Left ventricle myocardium inferior (tissue), 1 donor: ENCODE measurements around the gene BACH2. TPM values are rescaled to one million over a fixed set of nuclear protein-coding genes. Genes with fewer than 3 reads are reported as not detected.

Source experiments
- DNase-seq: peaks from one replicate; pipeline ENCODE4 v3.0.0-alpha.2; 2020
- H3K27ac ChIP-seq: fragments of 200-600 bp; replicated peaks from 2 replicates; pipeline ENCODE4 v1.8.0; 2021
- H3K27me3 ChIP-seq: fragments of 200-600 bp; 2 replicates; pipeline ENCODE4 v1.8.0; 2021; ENCODE audit warnings: low read depth
- H3K36me3 ChIP-seq: fragments of 200-600 bp; 2 replicates; pipeline ENCODE4 v1.8.0; 2021
- H3K4me1 ChIP-seq: fragments of 200-600 bp; 2 replicates; pipeline ENCODE4 v1.8.0; 2021
- H3K4me3 ChIP-seq: fragments of 200-600 bp; 2 replicates; pipeline ENCODE4 v1.8.0; 2021; ENCODE audit warnings: mild to moderate bottlenecking, moderate library complexity
- H3K9me3 ChIP-seq: fragments of 200-600 bp; replicated peaks from 2 replicates; pipeline ENCODE4 v1.8.0; 2021
- intact Hi-C: fragments of 100-400 bp; cut with micrococcal nuclease; formaldehyde crosslinking; loops from one replicate; pipeline ENCODE4 v1.11.0; 2022
- total RNA-seq: library from RNA; stranded (reverse); fragmentation: NEBNext Ultra II Directional; extraction: Animal tissue kit (Norgen Biotek cat#: 25700); gene quantifications from one replicate; pipeline ENCODE4 v1.2.1, GENCODE V29; 2021
- TF ChIP-seq, protein P1 (sequence below): fragments of 200-600 bp; IDR thresholded peaks from 2 replicates; pipeline ENCODE4 v1.8.0; 2021; ENCODE audit warnings: antibody characterized with exemption, mild to moderate bottlenecking, borderline replicate concordance
- donor health status: DM: no; HTN: yes; CAD: no; lungs with severe emphysema.

The BACH2 gene
- total RNA-seq, 1 donor from 2014 or later: 1.5 TPM

DNA sequence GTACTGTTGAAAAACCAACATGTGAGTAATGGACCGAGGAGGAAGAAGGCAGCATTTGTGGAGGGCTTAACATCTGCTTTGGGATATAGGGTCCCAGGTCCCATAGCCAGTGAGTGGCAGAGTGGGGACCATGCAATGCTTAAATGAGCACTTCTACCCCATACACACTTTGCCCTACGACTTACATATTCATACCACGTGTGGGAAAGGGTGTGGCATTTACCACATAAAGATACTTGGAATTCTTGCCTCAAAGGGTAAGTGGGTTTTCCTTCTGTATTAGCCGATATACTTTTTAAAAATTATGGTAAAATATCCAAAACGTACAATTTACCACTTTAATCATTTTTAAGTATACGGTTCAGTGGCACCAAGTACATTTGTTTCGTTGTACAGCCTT is 199.3 kb downstream of the BACH2 start:
- Histone ChIP-seq H3K27me3 (no peaks in the 10 kb centered on the region), H3K4me1 (peaks cover 26% of the 10 kb centered on the region), H3K27ac (peak overlapping the region; percentile 77), H3K9me3 (no peaks in the 10 kb centered on the region), H3K4me3 (no peak overlapping the region), H3K36me3 (no peaks in the 10 kb centered on the region)
- no peak for DNase-seq
- intact Hi-C loops: no loop called here
- TF ChIP-seq, protein P1, sequence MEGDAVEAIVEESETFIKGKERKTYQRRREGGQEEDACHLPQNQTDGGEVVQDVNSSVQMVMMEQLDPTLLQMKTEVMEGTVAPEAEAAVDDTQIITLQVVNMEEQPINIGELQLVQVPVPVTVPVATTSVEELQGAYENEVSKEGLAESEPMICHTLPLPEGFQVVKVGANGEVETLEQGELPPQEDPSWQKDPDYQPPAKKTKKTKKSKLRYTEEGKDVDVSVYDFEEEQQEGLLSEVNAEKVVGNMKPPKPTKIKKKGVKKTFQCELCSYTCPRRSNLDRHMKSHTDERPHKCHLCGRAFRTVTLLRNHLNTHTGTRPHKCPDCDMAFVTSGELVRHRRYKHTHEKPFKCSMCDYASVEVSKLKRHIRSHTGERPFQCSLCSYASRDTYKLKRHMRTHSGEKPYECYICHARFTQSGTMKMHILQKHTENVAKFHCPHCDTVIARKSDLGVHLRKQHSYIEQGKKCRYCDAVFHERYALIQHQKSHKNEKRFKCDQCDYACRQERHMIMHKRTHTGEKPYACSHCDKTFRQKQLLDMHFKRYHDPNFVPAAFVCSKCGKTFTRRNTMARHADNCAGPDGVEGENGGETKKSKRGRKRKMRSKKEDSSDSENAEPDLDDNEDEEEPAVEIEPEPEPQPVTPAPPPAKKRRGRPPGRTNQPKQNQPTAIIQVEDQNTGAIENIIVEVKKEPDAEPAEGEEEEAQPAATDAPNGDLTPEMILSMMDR: no peak

DNA sequence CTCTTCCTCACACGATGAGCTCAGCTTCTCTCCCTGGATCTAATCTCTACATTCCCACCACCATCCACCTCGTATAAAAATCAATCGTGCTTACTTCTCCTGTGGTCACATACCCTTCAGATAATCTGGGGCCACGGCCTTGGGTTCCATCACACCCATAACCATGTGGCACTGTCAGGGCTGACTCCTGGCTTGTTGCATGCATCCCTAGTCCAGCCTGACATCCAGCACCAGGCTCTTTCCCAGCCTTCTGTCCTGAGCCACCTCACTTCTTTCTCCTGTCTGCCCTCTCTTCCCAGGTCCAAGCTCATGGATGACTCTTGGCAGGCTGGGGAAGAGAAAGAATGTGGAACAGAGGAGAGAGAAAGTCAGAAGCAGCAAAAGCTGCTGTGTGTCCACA is 199.8 kb downstream of the BACH2 start:
- intact Hi-C loops: no loop called here
- TF ChIP-seq, protein P1: no peak
- no peaks in the 10 kb centered on the region for H3K36me3 ChIP-seq
- H3K27ac ChIP-seq: no peak overlapping the region
- H3K4me1 ChIP-seq: peaks cover 26% of the 10 kb centered on the region
- no peak overlapping the region for H3K4me3 ChIP-seq
- no peak for DNase-seq
- no peaks in the 10 kb centered on the region for H3K9me3 ChIP-seq
- no peaks in the 10 kb centered on the region for H3K27me3 ChIP-seq

DNA sequence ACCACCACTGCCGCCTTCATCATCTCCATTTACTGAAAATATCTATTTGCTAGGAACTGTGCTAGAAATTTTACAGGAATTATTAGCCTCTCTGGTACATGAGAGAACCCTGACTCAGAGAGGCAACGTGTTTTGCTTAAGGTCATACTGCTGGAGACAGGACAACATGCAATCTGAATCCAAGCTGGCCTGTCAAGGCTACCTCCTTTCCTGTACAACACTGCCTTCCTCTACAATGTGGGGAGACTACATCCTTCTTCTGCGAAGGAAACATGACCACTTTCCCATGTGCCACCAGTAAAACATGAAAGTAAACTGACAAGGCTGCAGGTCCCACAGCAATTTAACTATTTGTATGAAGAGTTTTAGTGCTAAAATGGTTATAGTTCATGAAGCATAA is 200.9 kb downstream of the BACH2 start:
- Histone ChIP-seq H3K27ac (no peak overlapping the region), H3K4me3 (no peak overlapping the region), H3K4me1 (peaks cover 26% of the 10 kb centered on the region), H3K27me3 (no peaks in the 10 kb centered on the region), H3K9me3 (no peaks in the 10 kb centered on the region), H3K36me3 (no peaks in the 10 kb centered on the region)
- TF ChIP-seq, protein P1: no peak
- no peak for DNase-seq
- intact Hi-C loops: no loop called here

DNA sequence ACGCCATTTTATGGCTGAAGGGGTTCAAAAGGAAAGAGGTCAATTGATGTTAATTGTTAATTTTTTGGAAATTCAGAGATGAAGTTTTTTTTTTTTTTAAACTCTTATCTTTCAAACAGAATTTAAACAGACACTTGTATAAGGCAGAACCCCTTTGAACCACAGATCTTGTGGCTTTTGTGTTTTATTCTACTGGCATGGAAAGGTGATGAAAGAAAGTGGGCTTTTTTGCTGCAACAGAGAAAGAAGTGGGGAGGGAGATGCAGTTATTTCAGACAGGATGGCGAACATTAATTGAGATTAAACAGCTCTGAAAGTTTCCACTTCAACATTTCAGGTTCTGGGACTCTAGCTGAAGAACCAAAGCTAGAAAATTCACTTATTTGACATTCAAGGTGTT is 201.5 kb downstream of the BACH2 start:
- intact Hi-C loops: no loop called here
- DNase-seq: no peak
- H3K27me3 ChIP-seq: no peaks in the 10 kb centered on the region
- no peak overlapping the region for H3K27ac ChIP-seq
- H3K4me1 ChIP-seq: peaks cover 26% of the 10 kb centered on the region
- TF ChIP-seq, protein P1: no peak
- no peaks in the 10 kb centered on the region for H3K9me3 ChIP-seq
- H3K4me3 ChIP-seq: no peak overlapping the region
- no peaks in the 10 kb centered on the region for H3K36me3 ChIP-seq

DNA sequence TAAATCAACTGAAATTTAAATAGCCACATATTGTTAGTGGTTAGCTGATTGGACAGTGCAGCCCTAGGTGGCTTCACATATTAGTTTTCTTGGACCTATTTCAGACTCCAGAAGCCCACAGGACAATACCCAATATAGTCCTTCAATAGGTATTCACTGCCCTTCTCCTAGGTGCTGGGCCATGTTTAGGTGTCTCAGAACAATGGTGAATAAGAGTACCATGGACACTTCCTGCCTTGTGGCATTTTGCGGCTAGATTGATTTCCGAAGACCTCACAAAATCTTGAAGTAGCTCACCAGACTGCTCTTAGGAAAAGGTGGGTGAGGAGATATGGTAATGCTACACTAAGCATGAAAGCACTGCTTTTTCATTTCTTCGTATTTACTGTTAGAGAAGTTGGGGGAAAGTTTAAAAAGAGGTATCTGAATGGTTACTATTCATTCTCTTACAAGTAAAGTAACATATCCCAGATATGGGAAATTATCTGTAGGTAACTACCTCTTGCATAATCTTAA is 203.0 kb downstream of the BACH2 start:
- Histone ChIP-seq H3K36me3 (no peaks in the 10 kb centered on the region), H3K9me3 (no peaks in the 10 kb centered on the region), H3K4me1 (peaks cover 19% of the 10 kb centered on the region), H3K27ac (no peak overlapping the region), H3K27me3 (no peaks in the 10 kb centered on the region), H3K4me3 (no peak overlapping the region)
- intact Hi-C loops: no loop called here
- no peak for DNase-seq
- TF ChIP-seq, protein P1: no peak

DNA sequence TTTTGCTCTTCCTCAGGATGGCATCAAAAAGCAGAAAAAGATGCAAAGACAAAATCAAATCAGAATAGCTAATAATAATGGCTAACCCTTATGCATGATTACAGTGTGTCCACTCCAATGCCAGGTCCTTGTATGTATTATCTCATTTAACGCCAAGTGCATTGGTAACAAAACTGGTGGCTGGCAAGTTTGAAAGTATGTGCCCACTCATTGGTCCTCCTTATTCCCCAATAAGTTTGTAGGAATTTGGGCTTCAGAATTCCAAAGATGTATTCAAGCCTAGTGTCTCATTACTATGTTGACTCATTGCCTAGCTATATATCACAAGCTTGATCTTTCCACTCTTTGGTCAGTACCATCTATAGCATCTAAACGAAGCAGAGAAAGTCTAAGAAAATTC is 205.8 kb downstream of the BACH2 start:
- TF ChIP-seq, protein P1: no peak
- no peak overlapping the region for H3K27ac ChIP-seq
- intact Hi-C loops: no loop called here
- DNase-seq: no peak
- no peaks in the 10 kb centered on the region for H3K9me3 ChIP-seq
- H3K27me3 ChIP-seq: no peaks in the 10 kb centered on the region
- no peak overlapping the region for H3K4me3 ChIP-seq
- peaks cover 9% of the 10 kb centered on the region for H3K4me1 ChIP-seq
- H3K36me3 ChIP-seq: peaks cover 3% of the 10 kb centered on the region
